ENCODE data around the gene RNU6-9.

The RNU6-9 gene

GRCh38 chr19:918152-918437 is 24.8 kb downstream of the RNU6-9 start:
- TF ChIP-seq ZFP30 (CRISPR knock-in tag; IDR thresholded peaks at IDR 0.05): no peak
- no peak for TF ChIP-seq ZNF70 (CRISPR knock-in tag; IDR thresholded peaks at IDR 0.05)
- TF ChIP-seq PPARA (CRISPR knock-in tag; IDR thresholded peaks at IDR 0.05; ENCODE audit: borderline replicate concordance): no peak
- no peak for TF ChIP-seq CREB5 (CRISPR knock-in tag; IDR thresholded peaks at IDR 0.05; ENCODE audit: low read depth)
- no peak for TF ChIP-seq ZNF8 (CRISPR knock-in tag; IDR thresholded peaks at IDR 0.05)
- no peak for TF ChIP-seq TCF4 (CRISPR knock-in tag; IDR thresholded peaks at IDR 0.05; ENCODE audit: borderline replicate concordance)
- TF ChIP-seq, protein P1, sequence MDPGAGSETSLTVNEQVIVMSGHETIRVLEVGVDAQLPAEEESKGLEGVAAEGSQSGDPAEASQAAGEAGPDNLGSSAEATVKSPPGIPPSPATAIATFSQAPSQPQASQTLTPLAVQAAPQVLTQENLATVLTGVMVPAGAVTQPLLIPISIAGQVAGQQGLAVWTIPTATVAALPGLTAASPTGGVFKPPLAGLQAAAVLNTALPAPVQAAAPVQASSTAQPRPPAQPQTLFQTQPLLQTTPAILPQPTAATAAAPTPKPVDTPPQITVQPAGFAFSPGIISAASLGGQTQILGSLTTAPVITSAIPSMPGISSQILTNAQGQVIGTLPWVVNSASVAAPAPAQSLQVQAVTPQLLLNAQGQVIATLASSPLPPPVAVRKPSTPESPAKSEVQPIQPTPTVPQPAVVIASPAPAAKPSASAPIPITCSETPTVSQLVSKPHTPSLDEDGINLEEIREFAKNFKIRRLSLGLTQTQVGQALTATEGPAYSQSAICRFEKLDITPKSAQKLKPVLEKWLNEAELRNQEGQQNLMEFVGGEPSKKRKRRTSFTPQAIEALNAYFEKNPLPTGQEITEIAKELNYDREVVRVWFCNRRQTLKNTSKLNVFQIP (CRISPR knock-in tag; IDR thresholded peaks at IDR 0.05; ENCODE audit: borderline replicate concordance, low read depth): no peak
- no peak for TF ChIP-seq ZNF565 (CRISPR knock-in tag; conservative IDR thresholded peaks at IDR 0.05; ENCODE audit: low read depth)
- ATAC-seq: no peak

GRCh38 chr19:918481-919198 is 25.4 kb downstream of the RNU6-9 start:
- ATAC-seq: no peak
- TF ChIP-seq CSRNP3 (CRISPR knock-in tag; IDR thresholded peaks at IDR 0.05) (no peak), ZFP3 (CRISPR knock-in tag; IDR thresholded peaks at IDR 0.05) (no peak), PPARA (CRISPR knock-in tag; IDR thresholded peaks at IDR 0.05; ENCODE audit: borderline replicate concordance) (no peak), CSDC2 (CRISPR knock-in tag; IDR thresholded peaks at IDR 0.05) (no peak), BACH2 (CRISPR knock-in tag; IDR thresholded peaks at IDR 0.05; ENCODE audit: borderline replicate concordance) (no peak), ZNF565 (CRISPR knock-in tag; conservative IDR thresholded peaks at IDR 0.05; ENCODE audit: low read depth) (no peak), TSHZ2 (CRISPR knock-in tag; IDR thresholded peaks at IDR 0.05) (no peak), ISL1 (CRISPR knock-in tag; IDR thresholded peaks at IDR 0.05) (no peak), TOX (CRISPR knock-in tag; IDR thresholded peaks at IDR 0.05; ENCODE audit: borderline replicate concordance) (no peak), GLIS3 (CRISPR knock-in tag; IDR thresholded peaks at IDR 0.05) (no peak)
- TF ChIP-seq, protein P1 (CRISPR knock-in tag; IDR thresholded peaks at IDR 0.05; ENCODE audit: borderline replicate concordance, low read depth): no peak

DNA sequence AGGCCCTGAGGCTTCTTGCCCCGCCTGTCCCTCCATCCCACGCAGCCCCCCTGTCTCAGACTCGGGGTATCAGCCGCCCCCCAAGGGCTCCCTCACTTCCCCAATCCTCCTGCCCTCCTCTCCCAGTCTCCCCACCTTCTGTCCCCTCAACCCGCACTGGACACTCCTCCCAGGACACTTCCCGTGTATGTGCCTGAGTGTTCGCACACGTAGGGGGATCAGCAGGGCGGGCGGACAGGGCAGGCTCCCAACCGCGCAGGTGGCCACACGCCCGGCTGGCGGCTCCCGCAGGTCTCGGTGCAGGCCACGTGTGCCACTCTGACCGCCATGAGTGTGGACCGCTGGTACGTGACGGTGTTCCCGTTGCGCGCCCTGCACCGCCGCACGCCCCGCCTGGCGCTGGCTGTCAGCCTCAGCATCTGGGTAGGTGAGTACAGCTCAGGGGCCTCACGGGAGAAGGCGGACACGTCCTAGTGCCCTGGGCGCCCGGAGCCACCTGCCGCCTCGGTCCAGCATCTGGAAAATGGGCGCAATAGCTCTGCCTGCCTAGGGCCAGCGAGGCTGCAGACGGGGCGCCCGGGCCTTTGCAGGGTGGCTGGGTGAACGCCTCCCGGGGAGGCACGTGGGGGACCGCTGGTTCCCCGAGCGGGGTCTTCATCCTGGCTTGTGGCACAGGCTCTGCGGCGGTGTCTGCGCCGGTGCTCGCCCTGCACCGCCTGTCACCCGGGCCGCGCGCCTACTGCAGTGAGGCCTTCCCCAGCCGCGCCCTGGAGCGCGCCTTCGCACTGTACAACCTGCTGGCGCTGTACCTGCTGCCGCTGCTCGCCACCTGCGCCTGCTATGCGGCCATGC is 26.1 kb downstream of the RNU6-9 start:
- ATAC-seq: peak; percentile 5; the same call in 2 of the 3 replicates
- TF ChIP-seq CREB5 (CRISPR knock-in tag; IDR thresholded peaks at IDR 0.05; ENCODE audit: low read depth) (no peak), ZFP3 (CRISPR knock-in tag; IDR thresholded peaks at IDR 0.05) (no peak), BACH2 (CRISPR knock-in tag; IDR thresholded peaks at IDR 0.05; ENCODE audit: borderline replicate concordance) (no peak), ZFP30 (CRISPR knock-in tag; IDR thresholded peaks at IDR 0.05) (no peak), SNAI2 (CRISPR knock-in tag; IDR thresholded peaks at IDR 0.05) (no peak), ZNF8 (CRISPR knock-in tag; IDR thresholded peaks at IDR 0.05) (no peak), ISL1 (CRISPR knock-in tag; IDR thresholded peaks at IDR 0.05) (no peak), ARNTL (CRISPR knock-in tag; IDR thresholded peaks at IDR 0.05; ENCODE audit: borderline replicate concordance, low read depth) (no peak), GLIS3 (CRISPR knock-in tag; IDR thresholded peaks at IDR 0.05) (no peak)
- TF ChIP-seq, protein P2, sequence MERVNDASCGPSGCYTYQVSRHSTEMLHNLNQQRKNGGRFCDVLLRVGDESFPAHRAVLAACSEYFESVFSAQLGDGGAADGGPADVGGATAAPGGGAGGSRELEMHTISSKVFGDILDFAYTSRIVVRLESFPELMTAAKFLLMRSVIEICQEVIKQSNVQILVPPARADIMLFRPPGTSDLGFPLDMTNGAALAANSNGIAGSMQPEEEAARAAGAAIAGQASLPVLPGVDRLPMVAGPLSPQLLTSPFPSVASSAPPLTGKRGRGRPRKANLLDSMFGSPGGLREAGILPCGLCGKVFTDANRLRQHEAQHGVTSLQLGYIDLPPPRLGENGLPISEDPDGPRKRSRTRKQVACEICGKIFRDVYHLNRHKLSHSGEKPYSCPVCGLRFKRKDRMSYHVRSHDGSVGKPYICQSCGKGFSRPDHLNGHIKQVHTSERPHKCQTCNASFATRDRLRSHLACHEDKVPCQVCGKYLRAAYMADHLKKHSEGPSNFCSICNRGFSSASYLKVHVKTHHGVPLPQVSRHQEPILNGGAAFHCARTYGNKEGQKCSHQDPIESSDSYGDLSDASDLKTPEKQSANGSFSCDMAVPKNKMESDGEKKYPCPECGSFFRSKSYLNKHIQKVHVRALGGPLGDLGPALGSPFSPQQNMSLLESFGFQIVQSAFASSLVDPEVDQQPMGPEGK (CRISPR knock-in tag; IDR thresholded peaks at IDR 0.05; ENCODE audit: borderline replicate concordance): no peak
- TF ChIP-seq, protein P1 (CRISPR knock-in tag; IDR thresholded peaks at IDR 0.05; ENCODE audit: borderline replicate concordance, low read depth): no peak

All from SK-N-SH treated with all-trans-retinoic acid at 6 μM for 48 hours (cell line).